GM12892 (cell line): ENCODE measurements around the gene ATP9B.

Experiments
- DNase-seq: peaks from one replicate; pipeline ENCODE4 v3.0.0; 2011; ENCODE audit not compliant: insufficient read length
- FAIRE-seq: peaks from 2 replicates; lab custom pipeline; 2011; peaks lifted over from hg19 to GRCh38; lab: Jason Lieb, UNC
- POLR2A ChIP-seq: IDR thresholded peaks from 2 replicates; pipeline ENCODE4 v1.6.1; 2011; ENCODE audit warnings: low read depth, low read length, control low read depth
- POLR2AphosphoS5 ChIP-seq: IDR thresholded peaks from 2 replicates; pipeline ENCODE4 v1.6.1; 2011; ENCODE audit warnings: low read depth, low read length, control low read depth
- TAF1 ChIP-seq: IDR thresholded peaks from 2 replicates; pipeline ENCODE4 v1.6.1; 2011; ENCODE audit warnings: low read depth, mild to moderate bottlenecking, control low read depth, low read length, borderline replicate concordance

ATP9B gene

DNA sequence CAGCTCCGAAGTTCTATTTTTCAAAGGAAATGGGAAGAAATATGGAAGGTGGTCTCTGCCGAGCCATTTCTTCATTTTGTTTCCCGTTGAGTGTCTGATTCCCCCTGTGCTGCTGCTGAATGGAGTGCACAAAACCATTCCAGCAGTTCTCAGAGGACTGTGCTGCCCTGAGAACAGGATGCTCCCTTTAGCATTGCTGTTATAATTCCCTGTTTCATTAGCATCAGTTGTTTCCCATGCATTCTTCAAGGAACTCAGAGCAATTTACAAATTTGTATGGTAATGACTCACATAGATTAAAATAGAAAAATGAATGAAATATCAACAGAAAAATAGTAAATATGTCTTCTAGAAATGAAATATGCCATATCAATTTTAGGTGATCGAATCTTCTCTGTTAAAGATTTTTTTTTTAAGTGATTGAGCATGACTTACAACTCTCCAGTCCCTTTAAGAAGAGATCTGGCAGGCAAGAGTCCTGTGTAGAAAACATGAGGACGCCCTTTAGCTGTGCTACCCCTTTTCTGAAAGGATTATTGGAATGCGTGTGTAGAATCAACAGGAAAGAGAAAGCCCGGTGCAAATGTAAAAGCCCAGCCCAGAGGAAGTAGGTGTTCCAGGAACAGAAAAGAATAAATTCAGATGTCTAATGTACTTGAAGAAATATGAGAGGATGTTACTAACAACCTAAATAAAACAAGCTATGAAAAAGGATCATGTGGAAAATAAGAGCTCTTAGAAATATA is 118.5 kb downstream of the ATP9B start:
- FAIRE-seq (no peak), DNase-seq (no peak)
- no peak for TF ChIP-seq POLR2A
- no peak for TF ChIP-seq TAF1
- TF ChIP-seq POLR2AphosphoS5, result no peak

DNA sequence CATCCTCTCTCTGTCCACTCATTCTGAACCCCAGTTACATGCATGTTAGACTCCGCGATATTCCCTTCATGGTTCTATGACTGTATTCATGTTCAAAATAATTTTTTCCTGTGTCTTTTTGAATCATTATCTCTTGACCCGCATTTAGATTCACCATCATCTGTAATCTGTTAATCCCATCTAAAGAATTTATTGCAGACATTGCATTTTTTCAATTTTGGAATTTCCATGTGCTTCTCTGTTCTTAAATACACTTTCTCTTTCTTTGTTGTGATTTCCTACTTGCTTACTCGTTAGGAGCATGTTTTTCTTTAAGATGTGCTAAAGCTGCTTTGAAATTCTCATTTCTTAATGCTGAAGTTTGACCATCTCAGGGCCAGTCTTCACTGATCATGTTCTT is 122.2 kb downstream of the ATP9B start:
- FAIRE-seq (no peak), DNase-seq (no peak)
- TF ChIP-seq TAF1, result no peak
- no peak for TF ChIP-seq POLR2A

DNA sequence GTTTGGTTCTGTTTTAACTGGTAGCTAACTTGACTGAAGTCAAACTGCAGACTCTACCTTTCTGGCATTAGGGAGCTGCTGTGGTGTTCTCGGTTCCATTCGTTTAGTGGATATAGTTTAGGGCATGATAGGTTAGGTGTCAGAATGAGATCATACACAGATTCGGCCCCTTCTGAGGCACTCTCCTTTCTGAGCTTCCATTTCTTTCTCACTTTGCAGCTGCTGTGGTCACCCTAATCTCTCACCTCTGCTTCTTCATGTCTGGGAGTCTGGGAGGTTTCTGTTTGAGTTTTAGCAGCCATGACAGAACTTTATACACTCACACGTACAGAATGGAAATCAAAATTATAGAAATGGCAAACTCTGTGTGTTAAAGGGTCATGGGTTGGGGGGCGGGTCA is 122.8 kb downstream of the ATP9B start:
- FAIRE-seq, result no peak
- no peak for TF ChIP-seq POLR2A
- TF ChIP-seq POLR2AphosphoS5, result no peak
- TF ChIP-seq TAF1, result no peak
- no peak for DNase-seq

DNA sequence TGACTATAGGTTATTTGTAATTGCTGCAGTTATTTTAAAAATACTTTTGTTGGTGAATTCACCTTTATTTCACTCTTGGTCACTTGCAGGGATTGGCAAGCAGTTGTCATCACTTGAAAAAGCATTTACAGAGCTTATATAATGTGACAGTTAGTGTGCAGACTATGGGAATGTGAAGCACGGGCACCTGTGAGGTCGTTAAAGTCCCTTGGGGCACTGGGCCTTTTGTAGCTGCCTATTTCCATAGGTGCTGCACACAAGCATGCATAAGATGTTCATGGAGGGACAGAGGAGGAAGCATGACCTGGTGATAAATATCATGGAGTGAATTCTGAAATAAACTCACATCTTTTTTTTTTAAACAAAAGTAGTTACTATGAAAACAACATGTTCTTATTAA is 124.6 kb downstream of the ATP9B start:
- no peak for DNase-seq
- TF ChIP-seq TAF1 (no peak), POLR2AphosphoS5 (no peak), POLR2A (no peak)
- no peak for FAIRE-seq

DNA sequence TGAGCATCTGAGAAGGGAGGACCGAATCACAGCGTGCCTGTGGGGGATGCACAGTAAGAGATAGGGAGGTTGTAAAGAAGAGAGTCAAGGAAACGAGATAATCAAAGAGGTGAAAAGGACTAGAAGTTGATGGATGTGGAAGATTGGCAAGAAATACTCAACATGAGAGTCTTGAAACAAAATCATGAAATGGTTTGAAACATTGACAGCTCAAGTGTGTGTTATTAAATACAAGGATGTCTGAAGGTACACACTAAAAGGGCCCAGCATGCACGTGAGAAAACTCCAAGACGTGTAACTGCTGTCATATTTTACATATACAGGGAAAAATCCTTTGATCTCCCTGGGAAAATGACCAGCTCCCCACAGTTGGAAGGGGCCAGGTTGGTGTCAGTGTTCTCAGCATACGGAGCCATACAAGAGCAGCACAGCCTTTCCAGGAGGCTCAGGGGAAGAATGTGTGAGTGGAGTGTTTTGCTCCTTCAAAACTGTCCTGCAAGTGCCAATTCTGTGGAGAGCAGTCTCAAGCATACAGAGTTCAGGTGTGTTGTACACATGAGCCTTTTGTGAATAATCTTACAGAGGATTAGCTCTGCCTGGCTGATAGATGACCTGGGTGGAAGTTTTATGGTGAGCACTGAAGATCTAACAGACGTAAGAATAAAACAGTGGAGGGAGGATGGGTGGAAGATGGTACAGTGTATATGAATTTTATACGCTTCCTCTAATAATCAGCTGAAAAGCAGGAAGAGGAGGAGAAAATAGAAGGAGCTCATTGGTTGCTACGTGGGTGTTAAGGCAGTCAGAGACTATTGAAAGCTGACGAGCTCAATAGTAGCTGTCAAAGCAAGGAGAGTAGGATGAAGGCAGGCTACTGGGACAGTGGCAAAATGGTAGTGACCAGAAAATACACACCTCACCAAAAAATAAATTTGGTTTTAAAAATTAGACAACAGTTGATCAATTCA is 126.8 kb downstream of the ATP9B start:
- DNase-seq (no peak), FAIRE-seq (no peak)
- TF ChIP-seq POLR2A (no peak), TAF1 (no peak), POLR2AphosphoS5 (no peak)

DNA sequence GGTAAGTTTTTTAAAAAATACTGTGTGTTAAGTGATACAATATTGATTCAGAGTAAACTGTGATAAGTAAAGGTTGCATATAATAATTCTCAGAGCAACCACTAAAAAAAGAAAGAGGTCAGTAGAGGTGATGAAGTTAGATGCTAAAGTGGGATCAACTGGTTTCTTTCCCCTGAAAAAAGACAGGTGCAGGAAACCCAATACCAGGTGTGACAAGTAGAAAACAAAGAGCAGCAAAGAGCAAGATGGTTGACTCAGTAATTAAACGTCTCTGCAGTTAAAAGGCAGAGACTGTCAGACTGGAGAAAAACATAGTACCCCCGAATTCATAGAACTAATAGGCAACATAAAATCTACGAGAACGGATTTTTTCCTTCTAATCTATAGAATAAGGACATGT is 128.3 kb downstream of the ATP9B start:
- FAIRE-seq (no peak), DNase-seq (no peak)
- TF ChIP-seq TAF1, result no peak

DNA sequence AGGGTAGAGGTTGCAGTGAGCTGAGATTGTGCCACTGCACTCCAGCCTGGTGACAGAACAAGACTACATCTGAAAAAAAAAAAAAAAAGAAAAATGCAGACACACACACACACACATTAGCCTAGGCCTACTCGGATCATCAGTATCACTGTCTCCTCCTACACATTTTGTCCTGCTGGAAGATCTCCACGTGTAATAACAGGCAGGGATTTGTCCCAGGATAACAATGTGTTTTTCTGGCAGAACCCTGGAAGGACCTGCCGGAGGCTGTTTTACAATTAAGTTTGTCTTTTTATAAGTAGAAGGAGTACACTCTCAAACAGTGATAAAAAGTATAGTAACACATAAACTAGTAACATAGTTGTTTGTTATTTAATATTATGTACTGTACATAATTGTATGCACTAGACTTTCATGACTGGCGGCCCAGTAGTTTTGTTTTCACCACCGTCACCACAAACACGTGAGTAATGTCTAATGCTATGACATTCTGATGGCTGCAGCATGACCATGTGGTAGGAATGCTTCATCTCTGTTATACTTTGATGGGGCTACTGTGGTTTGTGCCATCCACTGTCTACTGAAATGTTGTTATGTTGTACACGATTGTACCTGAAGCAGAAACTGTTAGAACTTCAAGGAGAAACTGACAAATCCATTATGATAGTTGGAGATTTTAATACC is 130.6 kb downstream of the ATP9B start:
- TF ChIP-seq TAF1 (no peak), POLR2AphosphoS5 (no peak), POLR2A (no peak)
- FAIRE-seq (no peak), DNase-seq (no peak)

DNA sequence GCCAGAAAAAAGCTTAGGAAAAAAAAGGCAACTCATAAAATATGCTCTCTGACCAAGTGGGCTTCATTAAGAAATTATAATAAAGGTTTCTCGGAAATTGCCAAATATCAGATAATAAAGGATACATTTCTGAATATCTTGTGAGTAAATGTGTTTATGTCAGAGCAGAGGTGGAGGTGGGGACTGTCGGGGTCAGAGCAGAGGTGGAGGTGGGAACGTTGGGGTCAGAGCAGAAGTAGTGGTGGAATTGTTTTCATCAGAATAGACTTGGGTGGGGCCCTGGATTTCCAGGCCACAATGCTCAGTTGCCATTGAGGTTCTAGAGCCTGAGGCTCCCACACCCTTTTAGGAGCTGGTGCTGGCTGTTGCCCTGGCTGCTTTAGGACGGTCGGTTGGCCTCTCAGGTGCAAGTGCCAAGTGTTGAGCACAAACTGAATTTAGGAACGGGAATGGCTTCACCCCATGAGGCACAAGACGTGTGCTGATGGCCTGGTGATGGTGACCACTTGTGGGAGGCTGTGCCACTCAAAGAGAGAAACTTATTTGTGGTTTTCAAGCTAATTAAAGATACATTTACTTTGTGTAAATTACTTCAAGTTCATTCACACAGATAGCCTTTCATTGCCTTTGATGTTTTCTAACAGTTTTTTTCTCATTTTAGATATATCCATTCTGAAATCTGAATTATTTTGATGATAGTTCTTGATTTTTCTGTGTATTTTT is 131.5 kb downstream of the ATP9B start:
- peak; percentile 98 for FAIRE-seq
- TF ChIP-seq POLR2AphosphoS5, result no peak
- TF ChIP-seq TAF1, result no peak
- no peak for TF ChIP-seq POLR2A
- peak; percentile 33 for DNase-seq

DNA sequence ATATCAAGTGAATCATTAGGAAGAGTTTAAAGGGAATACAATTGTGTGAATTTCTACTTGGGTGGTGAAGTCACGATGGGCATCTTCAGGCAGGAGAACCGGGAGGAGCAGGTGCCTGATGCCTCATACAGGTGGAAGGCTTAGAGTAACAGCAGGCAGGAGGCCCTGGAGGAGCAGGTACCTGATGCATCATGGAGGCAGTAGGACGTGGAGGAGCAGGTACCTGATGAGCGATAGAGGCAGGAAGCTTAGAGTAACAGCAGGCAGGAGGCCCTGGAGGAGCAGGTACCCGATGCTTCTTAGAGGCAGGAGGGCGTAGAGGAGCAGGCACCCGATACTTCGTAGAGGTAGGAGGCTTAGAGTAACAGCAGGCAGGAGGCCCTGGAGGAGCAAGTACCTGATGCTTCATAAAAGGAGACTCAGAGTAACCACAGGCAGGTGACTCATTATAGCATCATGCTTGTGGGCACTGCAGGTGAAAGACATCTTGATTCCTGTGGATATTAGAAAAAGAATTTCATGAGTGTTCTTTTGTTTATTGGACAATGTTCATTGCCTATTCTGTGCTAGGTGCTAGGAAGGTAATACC is 133.9 kb downstream of the ATP9B start:
- TF ChIP-seq TAF1 (no peak), POLR2A (no peak), POLR2AphosphoS5 (no peak)
- FAIRE-seq, result no peak
- DNase-seq, result no peak

DNA sequence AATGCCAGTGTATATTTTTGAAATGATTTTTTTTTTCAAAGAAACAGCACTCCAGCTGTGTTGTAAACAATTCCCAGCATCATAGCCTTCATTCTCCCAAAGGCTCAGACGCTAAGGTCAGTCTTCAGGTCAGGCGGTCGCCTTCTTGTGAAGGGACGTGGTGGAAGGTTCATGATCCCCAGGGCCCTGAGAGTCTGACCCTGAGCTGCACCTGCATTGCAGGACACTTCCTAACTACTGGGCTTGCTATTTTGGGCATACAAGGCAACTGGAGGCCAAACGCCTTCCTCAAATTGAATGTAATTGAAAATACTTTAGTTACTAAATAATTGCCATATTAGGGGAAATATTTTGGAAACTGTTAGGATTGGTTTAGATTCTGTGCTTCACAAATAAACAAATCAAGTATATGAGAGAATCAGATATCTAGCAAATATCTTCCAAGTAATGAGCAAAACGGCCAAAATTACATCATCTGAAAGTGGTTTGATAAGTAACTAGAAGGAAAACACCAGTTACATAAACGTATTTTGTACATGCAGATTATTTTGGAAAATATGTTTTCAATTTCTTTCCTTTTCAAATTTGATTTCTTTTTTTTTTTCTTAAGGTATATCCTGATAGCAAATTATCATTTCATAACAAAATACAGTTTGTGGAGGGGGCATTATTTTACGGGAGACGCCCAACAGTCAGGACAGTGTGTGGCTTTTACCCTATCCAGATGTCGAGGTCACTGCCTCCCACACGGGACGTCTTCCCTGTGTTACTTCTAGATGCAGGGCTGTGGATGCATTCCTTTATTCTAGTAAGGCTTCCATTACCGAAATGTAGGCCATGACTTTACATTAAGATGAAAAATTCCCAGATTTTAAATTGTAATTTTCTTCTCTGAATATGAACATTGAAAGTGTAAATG is 136.0 kb downstream of the ATP9B start:
- no peak for TF ChIP-seq POLR2A
- TF ChIP-seq POLR2AphosphoS5, result no peak
- no peak for TF ChIP-seq TAF1
- FAIRE-seq (no peak), DNase-seq (no peak)
